ENCODE results near the gene EEF2K.
"Not testable (repeated sequence)": the region's sequence is repeated elsewhere in the genome, so short reads cannot be mapped to it uniquely, and the experiment has no call there.

Gene EEF2K

DNA sequence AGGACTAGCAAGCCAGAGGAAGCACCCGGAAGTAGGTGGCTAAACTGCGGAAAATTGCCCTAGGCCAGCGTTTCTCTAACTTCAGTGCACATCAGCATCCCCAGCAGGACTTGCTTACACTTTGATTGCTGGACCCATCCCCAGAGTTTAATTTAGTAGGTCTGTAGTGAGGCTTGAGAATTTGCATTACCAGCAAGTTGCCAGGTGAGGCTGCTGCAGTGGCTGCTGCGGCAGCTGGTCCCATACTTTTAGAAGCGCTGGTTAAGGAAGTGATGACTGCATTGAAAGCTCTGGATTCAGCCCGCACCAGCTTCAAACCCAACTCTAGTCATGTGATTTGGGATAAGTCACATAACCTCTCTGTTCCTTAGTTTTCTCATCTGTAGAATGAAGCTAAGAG, 4.2 kb downstream of the EEF2K start:
- DNase-seq (ENCODE audit: low read depth in 2 of 2), result no peak

DNA sequence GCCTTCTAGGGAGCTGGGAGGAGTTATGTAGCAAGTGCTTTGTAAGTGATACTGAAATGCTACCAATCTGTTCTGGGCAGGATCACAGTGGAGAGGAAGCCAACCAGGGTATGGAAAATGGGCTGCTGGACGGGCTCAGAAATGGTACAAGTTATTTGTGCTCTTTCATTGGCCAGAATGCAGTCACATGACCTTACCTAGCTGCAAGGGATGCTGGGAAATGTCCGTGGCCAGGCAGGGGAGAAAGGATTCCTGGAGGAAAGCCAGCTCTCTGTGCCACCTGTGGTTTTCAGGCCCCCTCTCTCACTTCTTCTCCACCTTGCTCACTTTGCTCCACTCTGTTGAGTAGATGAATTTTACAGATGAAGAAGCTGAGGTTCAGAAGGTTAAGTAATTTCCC, 4.8 kb downstream of the EEF2K start:
- no peak for DNase-seq (ENCODE audit: low read depth in 2 of 2)

DNA sequence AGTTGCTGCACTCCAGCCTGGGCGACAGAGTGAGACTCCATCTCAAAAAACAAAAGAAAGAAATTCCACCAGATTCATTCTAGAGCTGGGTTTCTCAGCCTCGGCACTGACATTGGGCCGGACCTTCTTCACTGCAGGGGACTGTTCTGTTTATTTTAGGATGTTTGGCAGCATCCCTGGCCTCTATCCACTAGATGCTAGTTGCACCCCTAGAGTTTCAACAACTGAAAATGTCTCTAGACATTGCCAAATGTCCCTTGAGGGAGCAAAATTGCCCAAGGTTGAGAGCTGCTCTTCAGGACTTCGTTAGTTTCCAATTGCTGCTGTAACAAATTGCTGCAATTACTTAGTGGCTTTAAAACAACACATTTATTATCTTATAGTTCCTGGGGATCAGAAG, 7.2 kb downstream of the EEF2K start:
- no peak for DNase-seq (ENCODE audit: low read depth in 2 of 2)

DNA sequence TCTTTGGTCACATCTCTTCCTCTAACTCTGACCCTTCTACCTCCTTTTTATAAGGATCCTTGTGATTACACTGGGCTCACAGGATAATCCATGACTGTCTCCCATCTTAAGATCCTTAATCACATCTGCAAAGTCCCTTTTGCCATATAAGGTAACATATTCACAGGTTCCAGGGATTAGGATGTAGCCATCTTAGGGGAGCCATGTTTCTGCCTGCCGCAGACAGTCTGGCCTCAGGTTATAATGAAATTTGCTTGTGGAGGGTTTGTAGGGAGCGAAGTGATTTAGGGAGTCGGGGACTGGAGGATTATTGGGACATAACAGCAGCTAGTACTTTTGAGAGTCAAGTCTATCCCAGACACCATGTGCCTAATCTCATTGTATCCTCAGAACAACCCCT, 7.7 kb downstream of the EEF2K start:
- DNase-seq (ENCODE audit: low read depth in 2 of 2), result no peak

DNA sequence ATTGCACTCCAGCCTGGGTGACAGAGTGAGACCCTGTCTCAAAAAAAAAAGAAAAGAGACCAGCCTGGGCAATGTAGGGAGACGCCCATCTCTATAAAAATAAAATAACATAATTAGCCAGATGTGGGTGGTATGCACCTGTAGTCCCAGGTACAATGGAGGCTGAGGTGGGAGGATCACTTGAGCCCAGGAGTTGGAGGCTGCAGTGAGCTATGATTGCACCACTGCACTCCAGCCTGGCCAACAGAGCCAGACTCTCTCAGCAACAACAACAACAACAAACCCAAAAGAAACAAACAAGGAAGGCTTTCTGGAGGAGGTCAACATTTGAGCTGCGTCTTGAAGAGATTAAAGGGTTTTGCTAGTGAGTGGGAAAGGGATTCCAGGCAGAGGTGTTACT, 8.3 kb downstream of the EEF2K start:
- no peak for DNase-seq (ENCODE audit: low read depth in 2 of 2)

DNA sequence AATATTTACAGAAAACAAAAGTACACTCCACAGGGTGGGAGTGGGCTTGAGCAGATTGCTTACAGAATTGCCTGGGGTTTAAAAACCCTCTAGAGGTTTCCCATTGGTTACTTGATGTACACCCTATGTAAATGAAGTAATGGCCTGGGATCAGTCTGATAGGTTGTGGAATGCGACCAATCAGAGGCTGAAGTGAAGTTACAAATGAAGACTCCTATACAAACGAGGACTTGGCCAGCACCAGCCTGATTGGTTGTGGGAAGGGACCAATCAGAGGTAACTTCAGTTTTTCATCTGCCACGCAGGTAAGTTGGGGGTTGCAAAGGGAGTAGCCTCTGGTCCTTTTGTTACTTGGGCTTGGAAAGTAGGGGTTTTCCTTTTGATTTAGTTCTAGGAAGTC, 8.8 kb downstream of the EEF2K start:
- no peak for DNase-seq (ENCODE audit: low read depth in 2 of 2)

DNA sequence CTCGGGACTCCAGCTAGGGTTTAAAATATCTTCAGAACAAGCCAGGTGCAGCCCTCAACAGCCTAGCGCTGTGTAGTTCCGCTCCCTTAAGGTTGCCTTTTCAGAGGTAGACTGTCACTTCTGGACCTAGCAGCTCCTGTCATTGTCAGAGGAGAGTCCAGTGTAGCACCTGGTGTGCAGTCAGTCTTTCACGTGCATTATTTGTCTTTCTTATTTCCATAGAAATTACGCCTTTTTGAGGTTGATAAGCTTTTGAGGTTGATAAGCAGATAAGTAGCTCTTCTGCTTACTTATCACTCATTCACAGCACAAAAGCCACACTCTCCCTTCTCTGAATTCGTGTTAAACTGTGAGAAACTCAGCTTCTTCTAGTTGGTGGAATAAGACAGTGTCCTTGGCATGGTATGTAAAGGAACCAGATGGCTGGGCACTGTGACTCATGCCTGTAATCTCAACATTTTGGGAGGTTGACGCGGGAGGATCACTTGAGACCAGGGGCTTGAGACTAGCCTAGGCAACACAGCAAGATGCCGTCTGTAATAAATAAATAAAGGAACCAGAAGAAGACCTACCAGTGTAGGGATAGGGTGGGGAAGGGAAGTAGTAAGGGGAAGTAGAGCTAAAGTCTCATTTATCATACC, 10.2 kb downstream of the EEF2K start:
- DNase-seq (ENCODE audit: low read depth in 2 of 2), result no peak

DNA sequence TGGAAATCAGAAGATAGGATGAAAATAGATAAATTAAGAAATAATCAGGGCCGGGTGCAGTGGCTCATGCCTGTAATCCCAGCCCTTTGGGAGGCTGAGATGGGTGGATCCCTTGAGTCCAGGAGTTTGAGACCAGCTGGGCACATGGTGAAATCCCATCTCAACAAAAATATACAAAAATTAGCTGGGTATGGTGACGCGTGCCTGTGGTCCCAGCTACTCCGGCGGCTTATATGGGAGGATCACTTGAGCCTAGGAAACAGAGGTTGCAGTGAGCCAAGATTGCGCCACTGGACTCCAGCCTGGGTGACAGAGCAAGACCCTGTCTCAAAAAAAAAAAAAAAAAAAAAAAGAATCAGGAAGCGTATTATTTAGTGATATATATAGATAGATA, 10.8 kb downstream of the EEF2K start:
- DNase-seq (ENCODE audit: low read depth in 2 of 2), result not testable (repeated sequence)

DNA sequence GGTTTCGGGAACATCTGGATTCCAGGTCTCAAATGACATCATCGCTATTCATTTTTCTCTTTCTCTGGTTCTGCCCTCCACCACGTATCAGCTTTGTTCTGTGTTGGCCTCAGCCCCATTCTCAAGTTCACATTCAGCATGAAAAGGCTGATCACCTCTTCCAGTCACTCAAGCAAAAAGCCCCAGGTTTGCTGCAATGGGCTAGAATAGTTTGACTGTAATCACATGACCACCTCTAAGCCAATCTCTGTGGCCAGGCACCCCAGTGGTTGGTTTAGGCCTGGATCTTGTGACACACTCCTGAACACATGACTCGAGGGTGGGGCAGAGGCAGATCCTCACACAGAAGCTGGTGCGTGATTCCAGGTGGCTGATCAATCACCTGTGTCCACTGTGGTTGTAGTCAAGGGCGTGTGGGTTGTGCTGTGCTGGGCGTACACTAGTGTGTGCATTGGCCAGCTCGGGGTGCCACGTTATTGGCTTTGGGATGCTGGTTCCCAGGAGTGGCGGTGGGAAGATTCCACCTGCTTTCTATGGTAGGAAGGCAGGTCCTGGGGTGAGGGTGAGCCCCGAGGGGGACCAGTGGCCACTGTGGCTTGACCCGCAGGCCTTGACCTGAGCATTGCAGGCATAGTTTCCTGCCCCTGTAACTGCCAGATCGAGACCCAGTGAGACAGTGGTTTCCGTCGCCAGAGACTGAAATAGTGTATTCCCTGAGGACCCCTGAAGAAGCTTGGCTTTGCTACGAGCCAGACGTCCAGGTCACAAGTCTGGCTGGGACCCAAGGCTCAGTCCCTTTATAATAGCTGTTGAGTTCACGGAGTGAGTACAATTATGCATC, 12.0 kb downstream of the EEF2K start:
- DNase-seq (ENCODE audit: low read depth in 2 of 2), result no peak

DNA sequence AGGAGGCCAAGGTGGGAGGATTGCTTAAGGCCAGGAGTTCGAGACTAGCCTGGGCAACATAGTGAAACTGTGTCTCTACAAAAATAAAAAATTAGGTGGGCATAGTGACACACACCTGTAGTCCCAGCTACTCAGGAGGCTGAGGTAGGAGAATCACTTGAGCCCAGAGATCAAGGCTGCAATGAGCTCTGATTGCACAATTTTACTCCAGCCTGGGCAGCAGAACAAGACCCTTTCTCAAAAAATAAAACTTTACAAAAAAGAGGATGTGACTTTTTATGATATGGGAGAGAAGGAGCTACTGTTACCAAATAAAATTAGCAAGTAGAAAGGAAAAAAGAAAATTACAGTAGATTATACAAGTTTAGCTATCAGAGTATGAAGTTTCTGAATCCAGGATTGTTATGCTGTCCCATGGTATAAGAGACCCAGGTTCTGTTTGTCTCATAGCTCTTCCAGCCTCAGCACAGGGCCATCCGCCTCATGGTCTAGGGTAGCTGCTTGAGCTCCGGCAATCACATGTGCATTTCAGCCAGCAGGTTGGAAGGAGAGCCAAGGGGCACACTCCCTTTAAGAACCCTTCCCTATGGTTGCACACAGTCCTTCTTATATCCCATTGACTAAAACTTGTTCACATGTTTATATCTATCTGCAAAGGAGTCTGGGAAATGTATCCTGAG, 13.5 kb downstream of the EEF2K start:
- DNase-seq (ENCODE audit: low read depth in 2 of 2), result no peak

DNA sequence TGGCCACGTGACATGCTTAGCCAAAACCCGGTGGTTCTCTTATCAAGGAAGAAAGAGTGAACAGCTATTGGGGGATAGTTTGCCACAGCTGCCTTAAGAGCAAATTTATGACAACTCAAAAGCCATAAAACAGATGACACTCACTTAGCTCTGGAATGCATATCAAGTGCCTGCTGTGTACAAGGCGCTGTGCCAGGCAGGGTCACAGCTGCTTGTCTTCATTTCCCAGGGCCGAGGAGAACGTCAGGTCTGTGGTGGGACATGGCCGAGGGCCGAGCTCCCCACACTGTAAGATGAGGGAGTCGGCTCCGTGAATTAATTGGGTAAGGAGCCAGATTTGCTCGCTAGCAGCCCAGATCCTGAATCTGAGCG, 14.0 kb downstream of the EEF2K start:
- no peak for DNase-seq (ENCODE audit: low read depth in 2 of 2)

DNA sequence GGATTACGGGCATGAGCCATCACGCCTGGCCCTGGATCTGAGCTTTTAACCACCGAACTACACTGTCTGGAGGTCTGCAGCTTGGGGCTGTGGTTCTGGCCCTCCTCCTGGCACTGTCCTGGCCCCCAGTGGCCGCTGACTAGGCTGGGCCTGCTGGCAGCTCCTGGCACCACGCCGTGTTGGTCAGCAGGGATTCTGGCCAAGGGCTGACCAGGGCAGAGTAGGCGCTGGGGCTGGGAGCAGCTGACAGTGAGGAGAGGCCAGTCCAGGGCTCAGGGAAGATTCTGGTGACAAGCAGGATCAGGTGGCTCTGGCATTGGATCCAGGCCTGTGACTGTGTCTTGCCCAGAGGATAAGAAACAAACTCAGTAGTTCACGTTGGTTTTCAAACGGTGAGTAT, 14.6 kb downstream of the EEF2K start:
- DNase-seq (ENCODE audit: low read depth in 2 of 2), result no peak

DNA sequence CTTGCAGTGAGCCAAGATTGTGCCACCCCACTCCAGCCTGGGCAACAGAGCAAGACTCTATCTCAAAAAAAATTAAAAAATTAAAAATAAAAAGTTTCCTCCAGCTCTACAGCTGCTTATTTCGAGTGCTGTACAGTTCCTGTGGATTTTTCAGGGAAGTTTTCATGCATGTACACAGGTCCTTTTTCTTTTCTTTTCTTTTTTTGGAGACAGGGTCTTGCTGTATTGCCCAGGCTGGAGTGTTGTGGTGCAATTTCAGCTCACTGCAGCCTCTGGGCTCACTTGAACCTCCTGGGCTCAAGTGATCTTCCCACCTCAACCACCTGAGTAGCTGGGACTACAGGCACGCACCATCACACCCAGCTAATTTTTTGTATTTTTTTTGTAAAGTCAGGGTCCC, 15.9 kb downstream of the EEF2K start:
- no peak for DNase-seq (ENCODE audit: low read depth in 2 of 2)

DNA sequence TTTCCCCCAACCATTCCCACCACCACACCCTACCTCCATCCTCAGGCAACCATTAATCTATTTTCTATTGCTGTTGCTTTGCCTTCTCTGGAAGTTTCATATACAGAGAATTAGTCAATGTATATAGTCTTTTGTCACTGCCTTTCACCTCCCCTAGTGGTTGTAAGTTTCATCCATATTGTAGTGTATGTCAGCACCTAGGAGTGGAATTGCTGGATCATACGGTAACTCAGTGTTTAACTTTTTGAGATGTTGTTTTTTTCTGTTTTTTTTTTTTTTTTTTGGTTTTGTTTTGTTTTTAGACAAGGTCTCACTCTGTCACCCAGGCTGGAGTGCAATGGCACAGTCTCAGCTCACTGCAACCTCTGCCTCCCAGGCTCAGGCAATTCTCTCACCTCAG, 16.9 kb downstream of the EEF2K start:
- no peak for DNase-seq (ENCODE audit: low read depth in 2 of 2)

DNA sequence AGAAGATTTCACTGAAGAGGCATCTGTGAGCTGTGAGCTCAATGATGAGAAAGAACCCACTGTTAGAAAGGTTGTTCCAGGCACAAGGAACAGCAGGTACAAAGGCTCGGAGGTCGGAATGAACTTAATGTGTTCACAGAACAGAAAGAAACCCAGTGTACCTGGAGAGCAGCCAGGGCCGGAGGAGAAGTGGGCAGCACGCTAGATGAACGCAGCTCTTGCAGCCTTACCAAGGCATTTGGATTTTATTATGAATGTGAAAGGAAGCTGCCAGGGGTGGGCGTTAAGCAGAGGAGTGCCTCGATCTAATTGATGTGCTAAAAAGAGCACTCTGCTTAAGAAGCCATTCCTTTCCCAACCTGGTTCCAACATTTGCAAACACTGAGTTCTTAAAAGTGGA, 19.0 kb downstream of the EEF2K start:
- DNase-seq (ENCODE audit: low read depth in 2 of 2), result no peak

DNA sequence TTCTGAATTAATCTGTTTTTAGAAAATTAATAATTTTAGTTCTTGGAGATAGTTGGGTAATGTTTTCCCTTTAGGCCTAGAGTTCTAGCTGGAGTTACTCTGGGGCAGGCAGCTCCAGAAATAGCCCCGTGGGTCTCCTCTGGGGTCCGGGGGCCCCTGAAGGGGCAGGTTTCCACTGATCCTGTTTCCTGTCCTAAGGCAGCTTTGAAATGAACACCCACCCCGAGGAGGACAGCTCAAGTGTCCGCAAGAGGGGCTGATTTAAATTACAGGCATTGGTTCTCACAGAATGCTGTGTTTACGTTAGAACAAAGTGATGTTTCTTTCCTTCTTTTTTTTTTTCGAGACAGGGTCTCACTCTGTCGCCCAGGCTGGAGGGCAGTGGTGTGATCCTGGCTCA, 23.8 kb downstream of the EEF2K start:
- no peak for DNase-seq (ENCODE audit: low read depth in 2 of 2)

DNA sequence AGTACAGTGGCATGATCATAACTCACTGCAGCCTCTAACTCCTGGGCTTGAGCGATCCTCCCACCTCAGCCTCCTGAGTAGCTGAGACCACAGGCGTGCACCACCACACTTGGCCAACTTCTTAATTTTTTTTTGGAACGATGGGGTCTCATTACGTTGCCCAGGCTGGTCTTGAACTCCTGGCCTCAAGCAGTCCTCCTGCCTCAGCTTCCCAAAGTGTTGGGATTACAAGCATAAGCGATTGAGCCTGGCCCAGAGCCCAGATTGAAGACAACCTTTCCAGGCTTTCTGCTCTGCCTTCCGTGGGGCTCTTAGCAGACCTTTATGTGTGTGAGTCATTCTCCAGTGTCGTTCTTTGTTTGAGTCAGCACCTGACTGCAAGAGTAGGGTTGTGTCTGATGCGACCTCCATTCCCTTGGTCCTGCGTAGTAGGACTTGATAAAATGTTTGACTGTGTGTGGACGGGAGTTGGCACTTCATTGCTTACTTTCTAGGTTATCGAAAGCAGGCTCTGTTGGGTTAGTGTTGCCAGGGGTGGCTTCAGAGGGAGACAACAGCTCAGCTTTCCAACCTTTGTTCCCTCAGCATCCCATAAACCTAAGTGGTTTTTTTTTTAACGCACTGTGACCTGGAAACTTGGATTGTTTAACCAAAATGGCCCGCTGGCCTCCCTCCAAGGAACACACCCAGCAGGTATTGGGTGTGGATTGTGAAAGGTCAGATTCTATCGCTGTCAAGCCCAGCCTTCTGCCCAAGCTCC, 26.4 kb downstream of the EEF2K start:
- no peak for DNase-seq (ENCODE audit: low read depth in 2 of 2)

DNA sequence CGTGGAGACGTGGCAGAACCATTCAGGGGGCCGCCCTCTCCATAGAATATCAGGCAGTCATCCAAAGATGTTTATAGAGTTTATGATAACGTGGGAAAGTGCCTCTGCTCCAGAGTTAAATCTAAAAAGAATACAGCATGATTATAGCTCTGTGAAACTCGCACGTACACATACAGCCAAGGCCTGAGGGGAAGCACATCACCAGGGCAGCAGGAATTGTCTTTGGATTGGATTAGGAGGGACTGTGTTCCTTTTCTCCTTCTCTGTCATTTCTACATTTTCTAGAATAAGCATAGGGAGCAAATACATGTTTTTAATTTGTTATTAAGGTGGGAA, 26.9 kb downstream of the EEF2K start:
- DNase-seq (ENCODE audit: low read depth in 2 of 2), result no peak

DNA sequence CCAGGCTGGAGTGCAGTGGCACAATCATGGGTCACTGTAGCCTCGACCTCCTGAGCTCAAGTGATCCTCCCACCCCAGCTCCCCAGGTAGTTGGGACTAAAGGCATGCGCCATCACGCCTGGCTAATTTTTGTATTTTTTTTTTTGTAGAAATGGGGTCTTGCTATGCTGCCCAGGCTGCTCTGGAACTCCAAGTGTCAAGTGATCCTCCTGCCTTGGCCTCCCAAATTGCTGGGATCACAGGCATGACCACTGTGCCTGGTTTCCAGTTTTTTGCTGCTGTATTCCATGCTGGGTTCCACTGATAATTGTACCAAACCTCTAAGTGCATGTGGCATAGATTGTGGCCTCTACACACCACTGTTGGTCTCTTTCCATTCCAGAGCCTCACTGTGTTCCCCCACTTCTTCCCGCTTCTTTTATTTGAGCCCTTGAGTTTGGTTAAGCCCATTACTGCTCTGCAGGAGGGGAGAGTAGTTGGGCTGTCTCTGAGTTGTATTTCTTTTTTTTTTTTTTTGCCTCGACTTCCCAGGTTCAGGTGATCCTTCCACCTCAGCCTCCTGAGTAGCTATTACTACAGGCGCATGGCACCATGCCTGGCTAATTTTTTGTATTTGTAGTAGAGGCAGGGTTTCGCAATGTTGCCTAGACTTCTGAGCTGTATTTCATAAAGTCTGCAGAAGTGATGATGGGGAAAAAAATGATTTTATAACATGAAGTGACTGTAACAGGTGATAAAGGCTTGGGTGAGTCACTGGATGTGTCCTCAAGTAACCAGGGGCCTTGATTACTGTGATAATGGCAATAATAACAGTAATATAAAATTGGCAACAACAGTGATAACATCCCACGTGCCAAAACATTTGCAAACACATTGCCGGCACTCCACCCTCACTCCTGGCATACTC, 30.0 kb downstream of the EEF2K start:
- DNase-seq (ENCODE audit: low read depth in 2 of 2), result no peak

DNA sequence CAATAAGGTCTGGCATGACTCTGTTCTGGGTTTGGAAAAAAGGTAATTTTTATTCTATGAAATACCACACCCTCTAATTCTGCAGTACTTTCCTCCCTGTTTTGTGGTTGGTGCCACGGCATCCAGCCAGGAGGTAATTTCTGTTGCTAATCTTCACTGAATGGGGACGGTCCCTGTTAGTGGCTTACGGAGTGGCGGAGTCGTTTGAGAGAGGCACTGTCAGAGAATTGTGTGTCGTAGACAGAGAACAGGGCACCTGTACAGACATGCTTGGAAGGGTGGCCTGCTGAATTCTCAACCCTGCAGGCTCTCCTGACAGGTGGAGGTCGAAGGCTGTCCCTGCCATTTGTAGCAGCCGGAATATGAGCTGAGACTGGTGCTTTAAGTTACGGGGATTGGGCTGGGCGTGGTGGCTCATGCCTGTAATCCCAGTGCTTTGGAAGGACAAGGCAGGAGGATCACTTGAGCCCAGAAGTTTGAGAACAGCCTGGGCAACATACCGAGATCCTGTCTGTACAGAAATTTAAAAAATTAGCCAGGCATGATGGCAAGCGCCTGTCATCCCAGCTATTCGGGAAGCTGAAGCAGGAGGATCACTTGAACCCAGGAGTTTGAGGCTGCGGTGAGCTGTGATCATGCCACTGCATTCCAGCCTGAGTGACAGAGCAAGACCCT, 33.2 kb downstream of the EEF2K start:
- DNase-seq (ENCODE audit: low read depth in 2 of 2), result no peak

Measured in stimulated activated CD8-positive, alpha-beta memory T cell treated with anti-CD3 and anti-CD28 coated beads, Interleukin-15, amount 100 ng/mL, for 4 hours (primary cell).